Lower leg skin (tissue), 3 donors: ENCODE data around the gene BNC1.

Source experiments
- CTCF ChIP-seq, 3 donors: fragments of 450-650 bp; IDR thresholded peaks; one replicate each; pipeline ENCODE4 v1.5.1; 2016; ENCODE audit warnings: antibody characterized with exemption in 3 of 3, mild to moderate bottlenecking in 3 of 3, moderate library complexity in 2 of 3
- POLR2A ChIP-seq, 2 donors: fragments of 450-650 bp; IDR thresholded peaks; one replicate each; pipeline ENCODE4 v1.6.1; 2016 to 2017; ENCODE audit warnings: antibody characterized with exemption in 2 of 2, mild to moderate bottlenecking in 1 of 2, moderate library complexity in 1 of 2

DNA sequence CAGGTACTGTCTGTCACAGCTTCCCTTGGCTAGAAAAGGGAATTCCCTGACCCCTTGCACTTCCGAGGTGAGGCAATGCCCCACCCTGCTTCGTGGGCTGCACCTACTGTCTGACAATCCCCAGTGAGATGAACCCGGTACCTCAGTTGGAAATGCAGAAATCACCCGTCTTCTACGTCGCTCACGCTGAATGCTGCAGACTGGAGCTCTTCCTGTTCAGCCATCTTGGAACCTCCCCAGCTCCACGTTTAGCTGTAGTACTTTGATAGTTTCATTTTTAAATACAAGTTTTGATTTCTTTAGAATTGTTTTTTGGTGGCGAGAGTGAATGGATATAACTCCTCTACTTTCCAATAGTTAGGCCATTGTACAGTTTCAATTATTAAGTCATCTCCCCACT lies 59.0 kb downstream of the BNC1 start:
- TF ChIP-seq CTCF (IDR thresholded peaks at IDR 0.05), result no peak
- TF ChIP-seq POLR2A (IDR thresholded peaks at IDR 0.05), result no peak
